Airway epithelial cell (primary cell): Measurements from ENCODE around the gene GUCA2A. TPM values are rescaled to one million over a fixed set of nuclear protein-coding genes. Genes with fewer than 3 reads are reported as not detected.

Source experiments
- total RNA-seq: library from RNA; depleted of rRNA; stranded (reverse); fragments of >200 nt; gene quantifications from 2 replicates; pipeline ENCODE4 v1.2.3, GENCODE V29; 2015

Gene GUCA2A, protein sequence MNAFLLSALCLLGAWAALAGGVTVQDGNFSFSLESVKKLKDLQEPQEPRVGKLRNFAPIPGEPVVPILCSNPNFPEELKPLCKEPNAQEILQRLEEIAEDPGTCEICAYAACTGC
- not detected in 2 replicates for total RNA-seq

DNA sequence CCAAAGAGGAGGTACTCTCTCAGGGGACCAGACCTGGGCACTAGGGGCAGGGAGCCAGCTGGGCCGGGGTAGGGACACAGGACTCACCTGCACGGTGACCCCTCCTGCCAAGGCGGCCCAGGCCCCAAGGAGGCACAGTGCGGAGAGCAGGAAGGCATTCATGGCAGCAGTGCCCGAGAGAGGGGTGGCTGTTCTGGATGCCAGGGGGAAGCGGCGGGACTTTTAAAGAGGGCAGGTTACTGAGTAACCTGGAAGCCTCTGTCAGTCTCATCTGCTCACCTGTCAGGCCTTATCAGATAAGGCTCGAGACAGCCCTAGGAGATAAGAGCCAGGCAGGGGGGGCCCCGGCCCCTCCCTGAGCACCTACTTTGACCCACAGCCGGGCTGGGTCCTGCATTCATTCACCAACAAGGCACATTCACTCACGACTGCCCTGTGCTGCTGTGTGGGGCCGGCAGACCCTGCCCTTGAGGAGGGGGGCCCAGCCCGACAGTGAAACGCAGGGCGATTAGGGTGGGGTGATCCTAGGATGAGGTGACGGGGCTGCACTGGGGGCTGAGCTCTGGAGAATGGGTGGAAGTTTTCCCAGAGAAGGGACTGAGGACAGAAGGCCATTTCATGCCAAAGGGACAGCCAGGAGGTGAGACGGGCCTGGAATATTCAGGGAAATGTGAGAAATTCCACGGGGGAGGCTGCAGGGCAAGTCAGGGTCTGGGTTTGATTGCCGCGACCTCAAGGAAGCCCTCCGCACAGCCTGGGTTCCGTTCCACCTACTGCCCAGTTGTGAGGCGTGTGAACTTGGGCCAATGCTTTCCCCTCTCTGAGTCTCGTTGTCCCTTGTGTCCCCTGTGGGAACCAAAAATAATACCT lies at the start of gene GUCA2A:
Gene GUCA2A (minus strand): TSS at position 195 of the 870 bp plus-strand sequence. CDS start 33 bp downstream, at position 162.

DNA sequence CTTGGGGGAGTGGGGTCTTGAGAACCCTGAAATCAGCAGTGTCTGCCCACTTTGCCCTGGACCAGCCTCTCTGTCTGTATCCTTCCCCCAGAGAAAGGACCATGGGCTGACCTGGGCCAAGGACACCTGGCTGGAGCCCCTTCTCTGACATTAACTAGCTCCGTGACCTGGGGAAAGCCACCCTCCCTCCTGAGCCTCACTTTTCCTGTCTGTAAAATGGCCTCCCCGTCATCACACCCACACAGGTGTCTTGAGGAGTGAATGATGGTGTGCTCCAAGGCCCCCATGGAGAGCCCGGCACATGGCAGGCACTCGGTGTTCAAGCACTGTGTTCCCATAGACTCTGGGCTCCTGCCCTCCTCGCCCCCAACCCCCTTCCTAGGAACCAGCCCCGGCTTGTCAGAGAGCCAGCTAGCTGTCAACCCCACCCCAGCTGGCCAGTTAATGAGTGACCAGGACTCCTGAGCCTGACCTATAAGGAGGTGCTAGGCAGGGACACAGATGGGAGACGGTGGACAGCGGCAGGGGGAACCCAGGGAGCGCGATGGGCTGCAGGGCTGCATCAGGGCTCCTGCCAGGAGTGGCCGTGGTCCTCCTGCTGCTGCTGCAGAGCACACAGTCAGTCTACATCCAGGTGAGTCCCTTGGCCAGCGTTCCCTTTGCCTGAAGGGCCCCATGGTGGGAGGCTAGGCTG lies 11.5 kb downstream of the GUCA2A start, which contains the start of gene GUCA2B:
Gene GUCA2B (plus strand): TSS at position 504 of the 694 bp plus-strand sequence. CDS start 41 bp downstream, at position 545.

Other genes with a start within 250 kb of the GUCA2A start
- gene HIVEP3, start 245.8 kb downstream of the GUCA2A start, total RNA-seq, result 0.19 and 1.1 TPM in 2 replicates
- gene GUCA2B, start 11.3 kb downstream of the GUCA2A start, total RNA-seq, result not detected in 2 replicates
- 14.4 and 20.1 TPM in 2 replicates for gene FOXJ3, start 170.5 kb upstream of the GUCA2A start, total RNA-seq
- gene RIMKLA, start 216.0 kb upstream of the GUCA2A start, total RNA-seq, result not detected in 2 replicates